Dermis microvascular lymphatic vessel endothelial cell (primary cell): ENCODE measurements around the gene ALKAL2. TPM values are rescaled to one million over a fixed set of nuclear protein-coding genes. Genes with fewer than 3 reads are reported as not detected.

Source experiments
- DNase-seq, 2 donors: peaks; one replicate each; pipeline versions ENCODE4 v3.0.0 to v3.0.0-alpha.2; 2010; ENCODE audit warnings: low read depth in 2 of 2
- total RNA-seq: library from RNA; depleted of rRNA; stranded (reverse); fragments of >200 nt; gene quantifications from 2 replicates; pipeline ENCODE4 v1.2.1, GENCODE V29; 2014

The ALKAL2 gene
- total RNA-seq, 1 donor from 2014 or later, result not detected

GRCh38 chr2:246489-247144 is 41.3 kb downstream of the ALKAL2 start:
- peak; percentile 60 to 74 for DNase-seq

- DNase-seq, result no peak
Observed at GRCh38 chr2:244547-244946, 43.3 kb downstream of the ALKAL2 start.

GRCh38 chr2:238869-239268 is 49.0 kb downstream of the ALKAL2 start:
- no peak for DNase-seq

GRCh38 chr2:238431-238830 is 49.5 kb downstream of the ALKAL2 start:
- DNase-seq, result no peak

- DNase-seq, result no peak
Observed at GRCh38 chr2:237878-238277, 50.0 kb downstream of the ALKAL2 start.

GRCh38 chr2:236993-237539 is 50.8 kb downstream of the ALKAL2 start:
- DNase-seq, result no peak

- DNase-seq, result no peak
Observed at GRCh38 chr2:234421-234820, 53.5 kb downstream of the ALKAL2 start.

- DNase-seq, result no peak
Observed at GRCh38 chr2:233030-233429, 54.9 kb downstream of the ALKAL2 start.

- no peak for DNase-seq
Observed at GRCh38 chr2:231521-232185, 56.2 kb downstream of the ALKAL2 start.

Other genes with a start within 250 kb of the ALKAL2 start
- gene FAM110C, start 241.6 kb downstream of the ALKAL2 start, total RNA-seq, result 0.39 and 0.51 TPM in 2 replicates
- gene SH3YL1, start 24.1 kb downstream of the ALKAL2 start, total RNA-seq, result 8.9 and 16.6 TPM in 2 replicates
- 85.6 and 93.8 TPM in 2 replicates for gene ACP1, start 23.1 kb downstream of the ALKAL2 start, total RNA-seq